HG03108 (cell line): ENCODE results near the gene MIB1.

Source experiments
- ATAC-seq: cut with Tn5 transposase; IDR thresholded peaks from one replicate; pipeline ENCODE4 v1.9.1; 2021; ENCODE audit warnings: moderate library complexity; ENCODE audit not compliant: unreplicated experiment

MIB1 gene

GRCh38 chr18:21868770-21869169, 128.2 kb downstream of the MIB1 start:
- no peak for ATAC-seq

GRCh38 chr18:21889570-21889969, 149.0 kb downstream of the MIB1 start:
- ATAC-seq: no peak

GRCh38 chr18:21894619-21895367, 154.2 kb downstream of the MIB1 start:
- no peak for ATAC-seq

- no peak for ATAC-seq
Observed at GRCh38 chr18:21896732-21897336, 156.2 kb downstream of the MIB1 start.

- ATAC-seq: no peak
Observed at GRCh38 chr18:21897811-21898210, 157.2 kb downstream of the MIB1 start.

GRCh38 chr18:21900605-21901352, 160.2 kb downstream of the MIB1 start:
- ATAC-seq: no peak

GRCh38 chr18:21901423-21901945, 160.9 kb downstream of the MIB1 start:
- ATAC-seq: no peak

- ATAC-seq: no peak
Observed at GRCh38 chr18:21903709-21904108, 163.1 kb downstream of the MIB1 start.

- ATAC-seq: no peak
Observed at GRCh38 chr18:21904856-21905255, 164.3 kb downstream of the MIB1 start.

GRCh38 chr18:21907451-21907850, 166.9 kb downstream of the MIB1 start:
- ATAC-seq: no peak

- no peak for ATAC-seq
Observed at GRCh38 chr18:21908711-21909110, 168.1 kb downstream of the MIB1 start.

- no peak for ATAC-seq
Observed at GRCh38 chr18:21910906-21911305, 170.3 kb downstream of the MIB1 start.

- no peak for ATAC-seq
Observed at GRCh38 chr18:21911551-21911950, 171.0 kb downstream of the MIB1 start.

GRCh38 chr18:21912339-21913239, 172.0 kb downstream of the MIB1 start:
- ATAC-seq: no peak

GRCh38 chr18:21914739-21915319, 174.2 kb downstream of the MIB1 start:
- no peak for ATAC-seq

GRCh38 chr18:21915546-21915945, 175.0 kb downstream of the MIB1 start:
- ATAC-seq: no peak

- ATAC-seq: no peak
Observed at GRCh38 chr18:21916594-21916993, 176.0 kb downstream of the MIB1 start.

GRCh38 chr18:21918693-21919092, 178.1 kb downstream of the MIB1 start:
- no peak for ATAC-seq
